Liver (tissue), 2 donors: ENCODE results near the gene CTRB1.

Source experiments
- TF ChIP-seq, protein P1 (sequence below): fragments of 150-350 bp; IDR thresholded peaks from 2 replicates; pipeline ENCODE4 v1.5.1; 2017; ENCODE audit warnings: improper control_type of control experiment, low read depth, low read length; ENCODE audit not compliant: missing input control
- TF ChIP-seq, protein P2 (sequence below): IDR thresholded peaks from 2 replicates; pipeline ENCODE4 v1.6.1; 2016; ENCODE audit warnings: antibody characterized with exemption
- donor health status: healthy.

DNA sequence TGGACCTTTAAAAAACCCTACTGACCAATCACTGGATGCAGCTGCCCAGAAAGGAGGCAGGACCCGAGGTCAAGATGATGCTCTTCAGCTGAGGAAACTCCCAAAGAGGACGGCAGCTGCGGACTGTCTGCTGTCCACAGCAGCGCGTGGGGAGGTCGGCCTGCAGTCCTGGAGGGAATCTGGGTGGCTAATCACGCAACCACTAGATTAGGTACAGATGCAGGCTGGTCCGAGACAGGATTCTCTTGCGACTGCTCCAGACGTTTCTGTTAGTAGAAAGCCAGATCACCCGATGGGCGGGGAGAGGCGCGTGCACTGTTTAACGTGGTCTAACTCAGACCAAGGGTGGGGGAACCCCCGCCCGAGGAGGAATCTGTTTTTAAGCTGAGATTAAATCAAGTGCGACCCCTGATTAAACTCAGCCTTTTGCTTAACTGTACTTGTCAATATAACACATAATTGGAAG, 20.6 kb upstream of the CTRB1 start:
- TF ChIP-seq, protein P1, sequence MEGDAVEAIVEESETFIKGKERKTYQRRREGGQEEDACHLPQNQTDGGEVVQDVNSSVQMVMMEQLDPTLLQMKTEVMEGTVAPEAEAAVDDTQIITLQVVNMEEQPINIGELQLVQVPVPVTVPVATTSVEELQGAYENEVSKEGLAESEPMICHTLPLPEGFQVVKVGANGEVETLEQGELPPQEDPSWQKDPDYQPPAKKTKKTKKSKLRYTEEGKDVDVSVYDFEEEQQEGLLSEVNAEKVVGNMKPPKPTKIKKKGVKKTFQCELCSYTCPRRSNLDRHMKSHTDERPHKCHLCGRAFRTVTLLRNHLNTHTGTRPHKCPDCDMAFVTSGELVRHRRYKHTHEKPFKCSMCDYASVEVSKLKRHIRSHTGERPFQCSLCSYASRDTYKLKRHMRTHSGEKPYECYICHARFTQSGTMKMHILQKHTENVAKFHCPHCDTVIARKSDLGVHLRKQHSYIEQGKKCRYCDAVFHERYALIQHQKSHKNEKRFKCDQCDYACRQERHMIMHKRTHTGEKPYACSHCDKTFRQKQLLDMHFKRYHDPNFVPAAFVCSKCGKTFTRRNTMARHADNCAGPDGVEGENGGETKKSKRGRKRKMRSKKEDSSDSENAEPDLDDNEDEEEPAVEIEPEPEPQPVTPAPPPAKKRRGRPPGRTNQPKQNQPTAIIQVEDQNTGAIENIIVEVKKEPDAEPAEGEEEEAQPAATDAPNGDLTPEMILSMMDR = no peak
- TF ChIP-seq, protein P2, sequence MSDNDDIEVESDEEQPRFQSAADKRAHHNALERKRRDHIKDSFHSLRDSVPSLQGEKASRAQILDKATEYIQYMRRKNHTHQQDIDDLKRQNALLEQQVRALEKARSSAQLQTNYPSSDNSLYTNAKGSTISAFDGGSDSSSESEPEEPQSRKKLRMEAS = no peak
